Fibroblast of villous mesenchyme (primary cell): ENCODE data around the gene C1QTNF1. TPM values are rescaled to one million over a fixed set of nuclear protein-coding genes. Genes with fewer than 3 reads are reported as not detected.

Source experiments
- DNase-seq: peaks from one replicate; pipeline ENCODE4 v3.0.0-alpha.2; 2010; ENCODE audit warnings: low read depth
- H3K4me3 ChIP-seq: 2 replicates; pipeline ENCODE4 v1.5.1; 2011; ENCODE audit warnings: low read depth, mild to moderate bottlenecking, low read length
- total RNA-seq: library from RNA; depleted of rRNA; stranded (reverse); fragments of >200 nt; gene quantifications from 2 replicates; pipeline ENCODE4 v1.2.3, GENCODE V29; 2012
- TF ChIP-seq, protein P1 (sequence below): IDR thresholded peaks from 2 replicates; pipeline ENCODE4 v1.5.1; 2012; ENCODE audit warnings: low read depth, mild to moderate bottlenecking, low read length; ENCODE audit not compliant: insufficient read depth

Gene C1QTNF1
- total RNA-seq, 1 donor = 63.5 TPM

DNA sequence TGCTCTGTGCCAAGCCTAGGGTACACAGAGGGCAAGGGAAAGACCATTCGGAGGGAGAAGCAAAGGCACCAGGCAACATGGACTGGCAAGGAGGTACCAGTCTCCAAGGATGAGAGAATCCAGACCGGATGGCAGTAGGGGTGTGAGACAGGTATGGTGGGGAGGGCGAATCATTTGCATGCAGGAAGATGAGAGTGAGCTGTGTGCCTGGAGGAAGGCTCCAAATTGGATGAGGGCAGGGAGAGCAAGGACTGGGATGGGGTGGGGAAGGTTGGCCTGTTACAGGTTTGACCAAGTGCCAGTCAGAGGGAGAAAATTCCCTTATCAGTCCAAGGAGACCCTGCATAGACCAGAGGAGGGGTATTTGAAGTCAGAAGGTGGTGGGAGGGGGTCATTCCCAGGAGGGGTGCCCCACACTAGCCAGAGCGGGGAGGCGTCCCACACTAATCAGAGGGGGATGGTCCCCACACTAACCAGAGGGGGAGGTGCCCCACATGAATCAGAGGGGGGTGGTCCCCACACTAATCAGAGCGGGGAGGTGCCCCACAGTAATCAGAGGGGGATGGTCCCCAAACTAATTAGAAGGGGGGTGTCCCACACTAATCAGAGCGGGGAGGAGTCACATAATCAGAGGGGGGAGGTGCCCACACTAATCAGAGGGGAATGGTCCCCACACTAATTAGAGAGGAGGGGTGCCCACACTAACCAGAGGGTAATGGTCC lies 15.1 kb upstream of the C1QTNF1 start:
- peak overlapping the region; percentile 98 for H3K4me3 ChIP-seq
- TF ChIP-seq, protein P1, sequence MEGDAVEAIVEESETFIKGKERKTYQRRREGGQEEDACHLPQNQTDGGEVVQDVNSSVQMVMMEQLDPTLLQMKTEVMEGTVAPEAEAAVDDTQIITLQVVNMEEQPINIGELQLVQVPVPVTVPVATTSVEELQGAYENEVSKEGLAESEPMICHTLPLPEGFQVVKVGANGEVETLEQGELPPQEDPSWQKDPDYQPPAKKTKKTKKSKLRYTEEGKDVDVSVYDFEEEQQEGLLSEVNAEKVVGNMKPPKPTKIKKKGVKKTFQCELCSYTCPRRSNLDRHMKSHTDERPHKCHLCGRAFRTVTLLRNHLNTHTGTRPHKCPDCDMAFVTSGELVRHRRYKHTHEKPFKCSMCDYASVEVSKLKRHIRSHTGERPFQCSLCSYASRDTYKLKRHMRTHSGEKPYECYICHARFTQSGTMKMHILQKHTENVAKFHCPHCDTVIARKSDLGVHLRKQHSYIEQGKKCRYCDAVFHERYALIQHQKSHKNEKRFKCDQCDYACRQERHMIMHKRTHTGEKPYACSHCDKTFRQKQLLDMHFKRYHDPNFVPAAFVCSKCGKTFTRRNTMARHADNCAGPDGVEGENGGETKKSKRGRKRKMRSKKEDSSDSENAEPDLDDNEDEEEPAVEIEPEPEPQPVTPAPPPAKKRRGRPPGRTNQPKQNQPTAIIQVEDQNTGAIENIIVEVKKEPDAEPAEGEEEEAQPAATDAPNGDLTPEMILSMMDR = no peak
- DNase-seq = no peak

DNA sequence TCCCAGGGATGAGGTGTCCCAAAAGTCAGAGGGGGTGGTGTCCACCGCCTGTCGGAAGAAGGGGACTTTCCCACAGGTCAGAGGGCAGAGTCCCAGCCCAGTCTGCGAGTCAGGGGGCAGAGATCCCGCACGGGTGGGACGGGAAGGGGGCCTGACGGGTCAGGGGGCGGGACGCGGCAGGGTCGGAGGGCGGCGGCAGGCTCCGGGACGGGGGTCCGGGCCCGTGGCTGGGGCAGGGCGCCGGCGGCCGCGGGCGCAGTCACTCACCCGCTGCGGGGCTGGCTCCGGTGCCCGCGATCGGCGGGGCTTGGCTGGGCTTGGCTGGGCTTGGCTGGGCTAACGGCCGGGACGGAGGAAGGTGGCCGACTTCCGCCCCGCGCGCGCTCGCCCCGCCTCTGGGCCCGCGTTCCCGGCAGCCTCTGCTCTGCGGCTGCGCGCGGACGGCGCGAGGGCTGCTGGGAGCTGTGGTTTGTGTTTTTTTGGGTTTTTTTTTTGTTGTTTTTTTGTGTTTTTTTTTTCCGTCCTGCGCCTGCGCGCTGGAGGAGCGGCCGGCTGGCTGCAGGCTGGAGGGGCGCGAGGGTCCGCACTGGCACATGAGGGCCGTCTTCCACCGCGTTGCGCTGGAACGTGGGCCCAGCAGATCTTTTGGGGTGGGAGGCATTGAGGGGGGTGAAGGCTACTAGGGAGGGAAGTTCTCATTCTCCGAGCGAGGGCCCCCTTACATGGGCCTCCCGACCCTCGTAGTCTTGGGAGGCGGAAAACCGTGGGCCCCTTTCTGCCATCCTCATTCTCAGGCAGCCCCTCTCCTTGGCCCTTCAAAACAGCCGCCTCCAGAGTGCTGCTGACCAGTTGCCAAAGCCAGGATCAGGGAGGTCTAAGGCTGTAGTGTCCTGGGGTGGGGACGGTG lies 14.3 kb upstream of the C1QTNF1 start, which contains the start of gene CANT1:
CANT1 (minus strand) TSS at position 368 of the 907 bp plus-strand sequence. CDS start 12,142 bp downstream, outside the sequence.
- peak; percentile 87 for DNase-seq
- H3K4me3 ChIP-seq = peak within 1 kb of the TSS; percentile 98
- TF ChIP-seq, protein P1 = no peak

DNA sequence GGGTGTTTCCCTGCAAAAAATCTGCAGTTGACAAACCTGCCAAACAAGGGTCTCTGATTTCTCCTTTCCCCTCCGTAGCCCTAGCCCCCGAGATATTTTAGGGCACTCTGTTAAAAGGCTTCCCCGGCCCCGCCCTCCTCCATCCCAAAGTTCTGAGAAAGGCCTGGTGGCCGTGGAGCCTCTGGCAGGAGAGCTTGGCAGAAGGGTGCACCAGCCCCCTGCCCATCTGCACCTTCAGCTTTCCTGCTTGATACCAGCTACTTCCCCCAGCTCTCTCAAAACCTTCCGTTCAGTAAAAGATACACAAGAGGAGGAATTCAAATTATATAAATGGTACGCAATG lies 13.7 kb upstream of the C1QTNF1 start:
- DNase-seq = no peak
- TF ChIP-seq, protein P1 = no peak
- H3K4me3 ChIP-seq = peak overlapping the region; percentile 98

DNA sequence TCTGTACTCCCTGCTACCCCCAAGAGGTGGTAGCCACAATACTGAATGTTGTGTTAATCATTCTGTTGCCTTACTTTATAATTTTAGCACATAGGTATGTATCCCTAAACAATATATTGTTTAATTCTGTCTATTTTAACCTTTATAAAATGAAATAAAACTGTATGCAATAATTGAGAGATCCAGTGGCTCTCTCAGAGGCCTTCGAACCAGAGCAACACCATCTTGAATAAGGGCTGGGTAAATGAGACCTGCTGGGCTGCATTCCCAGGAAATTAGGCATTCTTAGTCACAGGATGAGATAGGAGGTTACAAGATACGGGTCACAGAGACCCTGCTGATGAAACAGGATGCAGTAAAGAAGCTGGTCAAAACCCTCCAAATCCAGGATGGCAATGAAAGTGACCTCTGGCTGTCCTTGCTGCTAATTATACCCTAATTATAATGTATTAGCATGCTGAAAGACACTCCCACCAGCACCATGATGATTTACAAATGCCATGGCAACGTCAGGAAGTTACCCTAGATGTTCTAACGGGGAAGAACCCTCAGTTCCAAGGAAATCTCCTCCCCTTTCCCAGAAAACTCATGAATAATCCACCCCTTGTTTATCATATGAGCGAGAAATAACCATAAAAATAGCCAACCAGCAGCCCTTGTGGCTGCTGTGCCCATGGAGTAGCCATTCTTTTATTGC lies 12.4 kb upstream of the C1QTNF1 start:
- TF ChIP-seq, protein P1 = no peak
- no peak overlapping the region for H3K4me3 ChIP-seq
- DNase-seq = peak; percentile 67

DNA sequence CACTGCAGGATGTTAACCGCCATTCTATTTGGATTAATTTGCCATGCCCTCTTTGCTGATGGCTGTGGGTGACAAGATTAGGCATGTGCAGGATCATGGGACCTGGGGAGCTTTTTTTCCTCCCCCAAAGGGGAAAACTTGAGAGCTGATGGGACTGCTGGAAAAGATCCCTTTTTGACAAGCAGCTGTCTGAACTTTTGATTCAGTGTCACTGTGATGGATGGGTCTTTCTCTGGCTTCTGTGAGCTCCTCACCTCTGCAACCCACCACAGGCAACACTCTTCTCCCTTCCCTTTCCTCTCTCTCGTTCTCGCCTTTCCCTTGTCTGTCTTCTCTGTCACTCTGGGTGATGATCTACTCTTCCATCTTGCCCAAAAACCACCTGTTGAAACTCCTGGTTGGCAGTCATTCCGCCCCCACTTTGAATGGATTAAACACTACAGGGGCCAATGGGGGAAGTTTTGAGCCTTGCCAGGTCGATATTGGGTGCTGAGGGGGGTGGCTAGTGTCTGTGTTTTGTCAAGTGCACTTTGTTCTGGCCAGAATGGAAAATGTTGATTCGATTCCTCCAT lies 11.3 kb upstream of the C1QTNF1 start:
- DNase-seq = no peak
- TF ChIP-seq, protein P1 = no peak

DNA sequence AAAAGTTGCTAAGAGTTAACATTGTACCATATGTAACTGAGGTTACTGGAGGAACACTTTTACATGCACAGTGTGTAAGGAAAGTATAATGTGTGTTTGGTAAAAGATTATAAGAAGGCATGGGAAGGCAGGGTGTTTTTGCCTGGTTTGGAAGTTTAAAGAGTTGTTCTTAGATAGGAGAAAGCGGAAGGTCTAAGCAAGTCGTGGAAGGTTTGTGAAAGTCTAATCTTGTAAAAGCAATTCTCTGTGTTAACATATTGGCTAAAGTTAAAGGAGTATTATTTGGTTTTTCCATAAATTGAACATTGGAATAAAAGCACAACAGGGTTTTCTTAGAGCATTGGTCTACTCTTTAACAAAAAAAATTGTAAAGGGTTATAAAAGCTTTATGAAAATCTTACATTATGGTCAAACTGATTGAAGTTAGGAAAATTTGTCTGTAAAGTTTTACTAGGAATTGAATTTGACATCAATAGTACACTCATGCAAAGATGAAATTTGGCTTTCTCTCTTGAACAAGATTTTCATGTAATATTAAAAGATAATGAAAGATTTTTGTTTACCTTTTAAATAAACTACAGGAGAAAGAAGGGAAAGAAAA lies 9.7 kb upstream of the C1QTNF1 start:
- TF ChIP-seq, protein P1 = no peak
- no peak overlapping the region for H3K4me3 ChIP-seq
- no peak for DNase-seq

More for the DNA sequence above, 11.3 kb upstream of the C1QTNF1 start:
- H3K4me3 ChIP-seq = no peak overlapping the region
